Heart left ventricle (tissue), 16 donors: ENCODE data around the gene ZNF408. TPM values are rescaled to one million over a fixed set of nuclear protein-coding genes. Genes with fewer than 3 reads are reported as not detected.

ENCODE experiments used
- ATAC-seq, 4 donors: fragments of 200-7000 bp; cut with Tn5 transposase; one replicate each; pipeline ENCODE4 v1.9.1; 2020 to 2022; ENCODE audit warnings: moderate library complexity in 4 of 4, mild to moderate bottlenecking in 3 of 4, moderate number of reproducible peaks in 1 of 4
- DNase-seq, 5 donors: peaks; one replicate each; pipeline ENCODE4 v3.0.0-alpha.2; 2020
- H3K27ac ChIP-seq, 12 donors: fragments of 200-600 bp; sonication (generic) in 4 of 12; one replicate each; pipeline versions ENCODE4 v1.5.0 to v1.8.0; 2016 to 2022; ENCODE audit warnings: mild to moderate bottlenecking in 2 of 12
- H3K27me3 ChIP-seq, 9 donors: fragments of 200-600 bp; sonication (generic) in 2 of 9; one replicate each; pipeline versions ENCODE4 v1.5.1 to v1.8.0; 2016 to 2022; ENCODE audit warnings: mild to moderate bottlenecking in 3 of 9
- H3K36me3 ChIP-seq, 9 donors: fragments of 200-600 bp; sonication (generic) in 2 of 9; one replicate each; pipeline versions ENCODE4 v1.5.0 to v1.8.0; 2018 to 2022; ENCODE audit warnings: mild to moderate bottlenecking in 2 of 9
- H3K4me1 ChIP-seq, 12 donors: fragments of 200-600 bp; sonication (generic) in 4 of 12; one replicate each; pipeline versions ENCODE4 v1.5.0 to v1.8.0; 2016 to 2022; ENCODE audit warnings: mild to moderate bottlenecking in 3 of 12
- H3K4me3 ChIP-seq, 12 donors: fragments of 200-600 bp; sonication (generic) in 4 of 12; one replicate each; pipeline versions ENCODE4 v1.5.0 to v1.8.0; 2017 to 2022; ENCODE audit warnings: mild to moderate bottlenecking in 9 of 12, moderate library complexity in 4 of 12
- H3K9me3 ChIP-seq, 12 donors: fragments of 200-600 bp; sonication (generic) in 4 of 12; one replicate each; pipeline versions ENCODE4 v1.5.0 to v1.8.0; 2016 to 2022; ENCODE audit warnings: mild to moderate bottlenecking in 1 of 12
- POLR2A ChIP-seq, 2 donors: fragments of 450-650 bp; IDR thresholded peaks; one replicate each; pipeline ENCODE4 v1.6.1; 2017; ENCODE audit warnings: antibody characterized with exemption in 2 of 2, mild to moderate bottlenecking in 2 of 2, moderate library complexity in 2 of 2
- whole genome bisulfite sequencing, 4 donors: extraction: QIAGEN DNeasy Blood & Tissue Kit in 2 of 4; methylation state at CpG; one replicate each; pipeline versions ENCODE4 v1.1.5 to v1.1.7; 2013 to 2018; 5-methylcytosine and 5-hydroxymethylcytosine counted together
- intact Hi-C, 10 donors: fragments of 100-400 bp; cut with DNase I; formaldehyde crosslinking; loops; one replicate each; pipeline versions ENCODE4 v1.11.1 to v1.14.2; 2022
- long read RNA-seq, 3 donors: library from polyadenylated mRNA; unstranded; transcript quantifications; one replicate each; pipeline ENCODE4 v2.0.0, GENCODE V29; 2020 to 2021
- polyA plus RNA-seq, 2 donors: library from polyadenylated mRNA; stranded (reverse); fragments of 200-250 nt; gene quantifications; one replicate each; pipeline ENCODE4 v1.2.3, GENCODE V29; 2013
- total RNA-seq, 9 donors: library from RNA; depleted of rRNA in 2 of 9; stranded (reverse); fragments of >200 nt in 2 of 9; fragmentation: NEBNext Ultra II Directional in 3 of 9; extraction: Animal tissue kit (Norgen Biotek cat#: 25700) in 3 of 9; gene quantifications; one replicate each; pipeline versions ENCODE4 v1.1.0 to v1.2.4, GENCODE V29; 2016 to 2023
- TF ChIP-seq, protein P1 (sequence below), 12 donors: fragments of 200-600 bp; sonication (generic) in 4 of 12; IDR thresholded peaks; one replicate each; pipeline versions ENCODE4 v1.5.0 to v1.8.0; 2018 to 2022; ENCODE audit warnings: antibody characterized with exemption in 12 of 12, mild to moderate bottlenecking in 5 of 12
- donor health status: ischemic (EF 13 %, LVEDD 7.1; RV severe dilation, severe dysfunction).
- donor health status: healthy with polysubstance abuse.
- donor health status: DM: no; HTN: yes; CAD: no.
- donor health status: DM: no; HTN: no; CAD: no.
- donor health status: ischemic (EF 25% LVEDD 6.9; RV normal size, moderate dysfunction).
- donor health status: ischemic (EF 25% LVEDD 5.7; RV mildly dilated, moderate dysfunction).
- donor health status: healthy.
- donor health status: DM: yes; HTN: yes; CAD: no.
- donor health status: ischemic (EF 35%, LVEDD 5.7; RV mildly dilated, moderate dysfunction).
- donor health status: nonischemic (EF 11% LVEDD 7.7; RV severe dilation, severe dysfunction).
- donor health status: DM: yes; HTN: yes; CAD: no.
- donor health status: PGD.
- donor health status: ischemic (EF 29% LVEDD 5.4; RV normal size, mild dysfunction).
- donor health status: nonischemic (EF 23%, LVEDD 6.1; RV moderate dilation, normal function).

ZNF408 gene
- total RNA-seq: 1 to 10 TPM; 5.3 to 10.0 (median 7.1) TPM
- 1 to 10 TPM; 5.6 to 8.5 TPM for polyA plus RNA-seq
- long read RNA-seq, donor 1, transcript ZNF408-201 (5 exons, 2,442 nt): major isoform, 8 of 11 reads
- long read RNA-seq, donor 1, partial matches to known transcripts: 0 of 11 reads
- long read RNA-seq, donor 1, other reads (novel, unspliced or antisense): 2 of 11 reads
- long read RNA-seq, donor 2, transcript ZNF408-201 (5 exons, 2,442 nt): major isoform, 40 of 55 reads
- long read RNA-seq, donor 2, partial matches to known transcripts: 6 of 55 reads
- long read RNA-seq, donor 2, other reads (novel, unspliced or antisense): 9 of 55 reads
- long read RNA-seq, donor 3, partial matches to known transcripts: 0 of 5 reads
- long read RNA-seq, donor 3, other reads (novel, unspliced or antisense): 2 of 5 reads

DNA sequence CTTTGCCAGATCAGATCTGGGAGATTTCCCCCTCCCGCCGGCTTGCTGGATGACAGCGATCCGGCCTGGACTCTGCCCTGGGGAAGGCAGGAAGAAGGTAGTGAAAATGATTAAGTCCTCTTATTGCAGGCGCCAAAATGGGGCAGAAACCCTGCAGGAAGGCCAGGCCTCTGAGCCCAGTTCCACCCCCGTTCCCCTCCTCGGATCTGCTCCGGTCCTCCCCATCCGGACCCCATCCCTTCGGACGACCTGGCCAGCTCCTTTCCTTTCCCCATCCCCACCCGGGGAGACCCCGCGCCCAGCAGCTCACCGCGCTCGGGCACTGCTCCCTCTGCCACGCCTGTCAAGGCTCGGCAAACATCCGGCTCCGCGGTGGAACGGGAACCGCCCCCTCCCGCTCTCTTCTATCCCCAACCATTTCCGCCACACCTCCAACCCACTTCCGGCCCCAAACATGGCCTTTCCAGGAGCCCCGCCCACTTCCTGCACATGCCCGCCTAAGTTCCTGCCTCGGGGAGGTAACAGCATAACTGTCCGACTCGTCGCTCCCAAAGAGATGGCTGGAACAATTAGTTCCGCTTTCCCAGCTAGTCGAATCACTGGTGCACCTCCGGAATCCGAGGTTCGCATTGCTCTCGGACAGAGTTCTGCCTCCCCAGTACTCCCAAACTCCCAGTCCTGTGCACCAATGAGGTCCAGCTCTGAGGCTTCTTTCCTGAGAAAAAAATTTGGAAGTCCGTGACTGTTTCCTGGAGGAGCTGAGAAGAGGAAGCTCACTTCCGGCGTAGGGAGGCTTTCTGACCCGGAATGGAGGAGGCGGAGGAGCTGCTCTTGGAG lies at the start of gene ZNF408, which contains the start of gene ARHGAP1:
TSS of gene ZNF408 (plus strand) at position 791 of the 837 bp plus-strand sequence. CDS start at position 808, 17 bp downstream.
TSS of gene ARHGAP1 (minus strand) at position 379 of the 837 bp plus-strand sequence. CDS start 4,512 bp downstream, outside the sequence.
- Histone ChIP-seq H3K4me3 (peak within 1 kb of the TSS; percentile 68 to 100 (median 88)), H3K9me3 (no peaks in the 10 kb centered on the region), H3K27me3 (no peaks in the 10 kb centered on the region), H3K36me3 (peaks cover 3 to 51% (median 41%) of the 10 kb centered on the region in 9 donors), H3K4me1 (peaks cover 4 to 68% (median 57%) of the 10 kb centered on the region in 12 donors), H3K27ac (peak within 1 kb of the TSS; percentile 87 to 100 (median 94))
- peak; percentile 92 to 94 (median 94) for ATAC-seq
- DNase-seq: peak; percentile 99 to 100 (median 99)
- WGBS, 4 donors: 0 to 1% (median 0%) methylated on average over 36 to 44 of the region's 44 CpGs
- intact Hi-C loops: loop anchor here in 3 of 10 donors (2.0 to 5.0 kb wide), 2 partner anchors 44 to 83 kb away; partner anchors contain the start of genes ATG13 (in 2 of the 3) and HARBI1 (in 2 of the 3)
- peak in 1 of 2 donors; percentile 87 for TF ChIP-seq POLR2A (IDR thresholded peaks at IDR 0.05)
- TF ChIP-seq, protein P1, sequence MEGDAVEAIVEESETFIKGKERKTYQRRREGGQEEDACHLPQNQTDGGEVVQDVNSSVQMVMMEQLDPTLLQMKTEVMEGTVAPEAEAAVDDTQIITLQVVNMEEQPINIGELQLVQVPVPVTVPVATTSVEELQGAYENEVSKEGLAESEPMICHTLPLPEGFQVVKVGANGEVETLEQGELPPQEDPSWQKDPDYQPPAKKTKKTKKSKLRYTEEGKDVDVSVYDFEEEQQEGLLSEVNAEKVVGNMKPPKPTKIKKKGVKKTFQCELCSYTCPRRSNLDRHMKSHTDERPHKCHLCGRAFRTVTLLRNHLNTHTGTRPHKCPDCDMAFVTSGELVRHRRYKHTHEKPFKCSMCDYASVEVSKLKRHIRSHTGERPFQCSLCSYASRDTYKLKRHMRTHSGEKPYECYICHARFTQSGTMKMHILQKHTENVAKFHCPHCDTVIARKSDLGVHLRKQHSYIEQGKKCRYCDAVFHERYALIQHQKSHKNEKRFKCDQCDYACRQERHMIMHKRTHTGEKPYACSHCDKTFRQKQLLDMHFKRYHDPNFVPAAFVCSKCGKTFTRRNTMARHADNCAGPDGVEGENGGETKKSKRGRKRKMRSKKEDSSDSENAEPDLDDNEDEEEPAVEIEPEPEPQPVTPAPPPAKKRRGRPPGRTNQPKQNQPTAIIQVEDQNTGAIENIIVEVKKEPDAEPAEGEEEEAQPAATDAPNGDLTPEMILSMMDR (IDR thresholded peaks at IDR 0.05): no peak

DNA sequence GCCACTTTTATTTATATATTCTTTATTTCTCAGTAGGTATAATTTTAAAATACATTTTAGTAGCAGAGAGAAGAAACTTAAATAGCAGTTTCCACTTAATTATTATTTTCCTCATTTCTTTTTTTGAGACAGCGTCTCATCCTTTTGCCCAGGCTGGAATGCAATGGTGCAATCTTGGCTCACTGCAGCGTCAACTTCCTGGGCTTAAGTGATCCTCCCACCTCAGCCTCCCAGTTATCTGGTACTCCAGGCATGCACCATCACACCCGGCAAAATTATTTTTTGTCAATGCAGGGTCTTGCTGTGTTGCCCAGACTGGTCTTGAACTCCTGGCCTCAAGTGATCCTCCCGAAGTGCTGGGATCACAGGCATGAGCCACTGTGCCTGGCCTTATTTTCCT lies 45.2 kb upstream of the ZNF408 start:
- intact Hi-C loops: loop anchor here in 1 of 10 donors (2.0 kb wide), 1 partner anchor 45 kb away; the partner anchor contains the start of genes ARHGAP1 and ZNF408
- no peaks in the 10 kb centered on the region for H3K9me3 ChIP-seq
- 74 to 82% (median 77%) methylated on average over 4 of the region's 4 CpGs for WGBS, 4 donors
- TF ChIP-seq, protein P1 (IDR thresholded peaks at IDR 0.05): no peak
- TF ChIP-seq POLR2A (IDR thresholded peaks at IDR 0.05): no peak
- no peak overlapping the region for H3K4me3 ChIP-seq
- H3K36me3 ChIP-seq: peaks cover 0 to 100% (median 96%) of the 10 kb centered on the region in 9 donors
- H3K27me3 ChIP-seq: no peaks in the 10 kb centered on the region
- no peak for DNase-seq
- peaks cover 0 to 30% (median 8%) of the 10 kb centered on the region in 12 donors for H3K4me1 ChIP-seq
- no peak for ATAC-seq
- no peak overlapping the region for H3K27ac ChIP-seq

DNA sequence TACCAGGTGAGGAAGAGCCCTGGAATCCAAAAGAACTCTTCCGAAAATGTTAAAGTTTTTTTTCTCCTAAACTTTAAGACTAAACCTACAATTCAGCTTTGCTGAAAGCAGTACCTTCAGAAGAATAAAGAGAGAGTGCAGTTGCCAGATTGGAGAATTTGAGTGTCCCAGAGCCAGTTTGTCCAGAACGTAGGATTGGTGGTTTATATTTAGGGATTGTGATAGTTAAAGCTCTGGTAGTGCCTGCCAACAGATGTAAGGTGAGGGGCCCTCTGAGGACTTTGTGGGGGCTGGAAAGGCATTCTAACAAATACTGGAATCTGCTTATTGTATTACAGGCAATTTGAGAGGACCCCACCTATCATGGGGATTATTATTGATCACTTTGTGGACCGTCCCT lies 43.6 kb upstream of the ZNF408 start:
- no peak for DNase-seq
- Histone ChIP-seq H3K36me3 (peaks cover 0 to 100% (median 95%) of the 10 kb centered on the region in 9 donors), H3K4me1 (peaks cover 0 to 27% (median 8%) of the 10 kb centered on the region in 12 donors), H3K27me3 (no peaks in the 10 kb centered on the region), H3K9me3 (no peaks in the 10 kb centered on the region), H3K27ac (peak overlapping the region in 9 of 12 donors; percentile 14 to 78 (median 46)), H3K4me3 (no peak overlapping the region)
- WGBS, 4 donors: 65 to 80% (median 72%) methylated on average over 2 to 3 of the region's 3 CpGs
- ATAC-seq: peak; percentile 47 to 71 (median 64)
- TF ChIP-seq, protein P1 (IDR thresholded peaks at IDR 0.05): no peak
- TF ChIP-seq POLR2A (IDR thresholded peaks at IDR 0.05): no peak
- intact Hi-C loops: loop anchor here in 1 of 10 donors (2.0 kb wide), 1 partner anchor 44 kb away; the partner anchor contains the start of genes ARHGAP1 and ZNF408
